Breast epithelium (tissue), 4 donors: ENCODE results near the gene ZNF565. TPM values are rescaled to one million over a fixed set of nuclear protein-coding genes. Genes with fewer than 3 reads are reported as not detected.

ENCODE experiments used
- DNase-seq, 2 donors: peaks; one replicate each; pipeline ENCODE4 v3.0.0-alpha.2; 2019; ENCODE audit warnings: low spot score in 2 of 2
- H3K27ac ChIP-seq, 2 donors: fragments of 200-600 bp; sonication (generic) in 1 of 2; one replicate each; pipeline ENCODE4 v1.5.1; 2016 to 2019; ENCODE audit warnings: mild to moderate bottlenecking in 1 of 2
- H3K27me3 ChIP-seq, 2 donors: fragments of 200-600 bp; sonication (generic) in 1 of 2; one replicate each; pipeline versions ENCODE4 v1.5.1 to v1.6.0; 2017 to 2019; ENCODE audit warnings: control low read depth in 1 of 2, mild to moderate bottlenecking in 1 of 2
- H3K36me3 ChIP-seq: fragments of 200-600 bp; one replicate; pipeline ENCODE4 v1.5.1; 2019
- H3K4me1 ChIP-seq, 2 donors: fragments of 200-600 bp; sonication (generic); one replicate each; pipeline ENCODE4 v1.5.1; 2016 to 2019; ENCODE audit warnings: control low read depth in 1 of 2
- H3K4me3 ChIP-seq, 3 donors: fragments of 200-600 bp; sonication (generic); 1 replicate in 2 of 3; 2 replicates in 1 of 3; pipeline ENCODE4 v1.5.1; 2016 to 2019; ENCODE audit warnings: mild to moderate bottlenecking in 3 of 3, moderate library complexity in 2 of 3
- H3K9me3 ChIP-seq, 2 donors: fragments of 200-600 bp; sonication (generic) in 1 of 2; one replicate each; pipeline ENCODE4 v1.5.1; 2016 to 2019; ENCODE audit warnings: control low read depth in 1 of 2
- POLR2A ChIP-seq: fragments of 450-650 bp; IDR thresholded peaks from one replicate; pipeline ENCODE4 v1.6.1; 2016; ENCODE audit warnings: antibody characterized with exemption, mild to moderate bottlenecking, moderate library complexity
- POLR2AphosphoS5 ChIP-seq, 3 donors: sonication (generic); formaldehyde crosslinking; IDR thresholded peaks; one replicate each; pipeline ENCODE4 v1.6.1; 2017; ENCODE audit warnings: antibody characterized with exemption in 3 of 3
- intact Hi-C: fragments of 100-400 bp; cut with DNase I; formaldehyde crosslinking; loops from one replicate; pipeline ENCODE4 v1.15.1; 2023; ENCODE audit warnings: low total_unique reads
- total RNA-seq, 3 donors: library from RNA; depleted of rRNA; stranded (reverse); fragments of >200 nt; gene quantifications; one replicate each; pipeline ENCODE4 v1.1.0, GENCODE V29; 2016
- TF ChIP-seq, protein P1 (sequence below), 3 donors: fragments of 450-650 bp; IDR thresholded peaks; one replicate each; pipeline ENCODE4 v1.5.1; 2016 to 2017; ENCODE audit warnings: antibody characterized with exemption in 3 of 3, mild to moderate bottlenecking in 3 of 3, moderate library complexity in 3 of 3

ZNF565 gene
- total RNA-seq, 3 donors from 2014 or later, result 4.3 to 7.8 (median 7.2) TPM

DNA sequence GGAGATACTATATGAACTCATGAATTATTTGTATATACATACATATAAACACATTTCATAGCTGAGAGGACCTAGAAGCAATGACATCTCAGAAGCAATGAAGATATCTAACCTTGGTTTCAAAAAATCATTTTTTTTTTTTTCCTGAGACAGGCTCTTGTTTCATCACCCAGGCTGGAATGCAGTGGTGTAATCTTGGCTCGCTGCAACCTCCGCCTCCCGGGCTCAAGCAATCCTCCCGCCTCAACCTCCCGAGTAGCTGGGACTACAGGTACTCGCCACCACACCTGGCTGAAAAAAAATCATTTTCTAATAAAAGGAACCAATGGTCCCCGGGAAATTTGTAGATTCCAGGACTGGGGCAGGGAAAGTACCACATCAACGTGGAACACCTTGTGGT is 4.0 kb downstream of the ZNF565 start:
- H3K9me3 ChIP-seq, result no peaks in the 10 kb centered on the region
- H3K36me3 ChIP-seq, result no peaks in the 10 kb centered on the region
- H3K27me3 ChIP-seq, result no peaks in the 10 kb centered on the region
- DNase-seq, result no peak
- H3K4me3 ChIP-seq, result no peak overlapping the region
- H3K4me1 ChIP-seq, result no peaks in the 10 kb centered on the region
- no peak overlapping the region for H3K27ac ChIP-seq
- intact Hi-C loops, result no loop called here
- no peak for TF ChIP-seq POLR2A
- TF ChIP-seq POLR2AphosphoS5 (IDR thresholded peaks at IDR 0.05), result no peak
- TF ChIP-seq, protein P1, sequence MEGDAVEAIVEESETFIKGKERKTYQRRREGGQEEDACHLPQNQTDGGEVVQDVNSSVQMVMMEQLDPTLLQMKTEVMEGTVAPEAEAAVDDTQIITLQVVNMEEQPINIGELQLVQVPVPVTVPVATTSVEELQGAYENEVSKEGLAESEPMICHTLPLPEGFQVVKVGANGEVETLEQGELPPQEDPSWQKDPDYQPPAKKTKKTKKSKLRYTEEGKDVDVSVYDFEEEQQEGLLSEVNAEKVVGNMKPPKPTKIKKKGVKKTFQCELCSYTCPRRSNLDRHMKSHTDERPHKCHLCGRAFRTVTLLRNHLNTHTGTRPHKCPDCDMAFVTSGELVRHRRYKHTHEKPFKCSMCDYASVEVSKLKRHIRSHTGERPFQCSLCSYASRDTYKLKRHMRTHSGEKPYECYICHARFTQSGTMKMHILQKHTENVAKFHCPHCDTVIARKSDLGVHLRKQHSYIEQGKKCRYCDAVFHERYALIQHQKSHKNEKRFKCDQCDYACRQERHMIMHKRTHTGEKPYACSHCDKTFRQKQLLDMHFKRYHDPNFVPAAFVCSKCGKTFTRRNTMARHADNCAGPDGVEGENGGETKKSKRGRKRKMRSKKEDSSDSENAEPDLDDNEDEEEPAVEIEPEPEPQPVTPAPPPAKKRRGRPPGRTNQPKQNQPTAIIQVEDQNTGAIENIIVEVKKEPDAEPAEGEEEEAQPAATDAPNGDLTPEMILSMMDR (IDR thresholded peaks at IDR 0.05), result no peak

DNA sequence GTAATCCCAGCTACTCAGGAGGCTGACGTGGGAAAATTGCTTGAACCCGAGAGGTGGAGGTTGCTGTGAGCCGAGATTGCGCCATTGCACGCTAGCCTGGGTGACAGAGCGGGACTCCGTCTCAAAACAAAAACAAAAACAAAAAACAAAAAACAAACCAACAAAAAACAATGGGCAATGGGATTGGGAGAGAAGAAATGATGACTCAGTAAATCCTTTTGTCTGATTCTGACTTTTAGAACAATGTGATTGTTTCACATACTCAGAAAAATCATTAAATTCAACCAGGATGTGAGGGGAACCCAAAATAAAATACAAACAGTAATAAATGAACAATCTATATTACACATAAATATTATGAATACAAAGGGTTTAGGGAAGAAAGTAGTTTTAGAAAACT is 5.1 kb downstream of the ZNF565 start:
- no peaks in the 10 kb centered on the region for H3K4me1 ChIP-seq
- H3K9me3 ChIP-seq, result no peaks in the 10 kb centered on the region
- TF ChIP-seq POLR2AphosphoS5 (IDR thresholded peaks at IDR 0.05) (no peak), POLR2A (no peak)
- TF ChIP-seq, protein P1 (IDR thresholded peaks at IDR 0.05), result no peak
- intact Hi-C loops, result no loop called here
- H3K27ac ChIP-seq, result no peak overlapping the region
- no peaks in the 10 kb centered on the region for H3K36me3 ChIP-seq
- no peak overlapping the region for H3K4me3 ChIP-seq
- DNase-seq, result no peak
- H3K27me3 ChIP-seq, result no peaks in the 10 kb centered on the region

DNA sequence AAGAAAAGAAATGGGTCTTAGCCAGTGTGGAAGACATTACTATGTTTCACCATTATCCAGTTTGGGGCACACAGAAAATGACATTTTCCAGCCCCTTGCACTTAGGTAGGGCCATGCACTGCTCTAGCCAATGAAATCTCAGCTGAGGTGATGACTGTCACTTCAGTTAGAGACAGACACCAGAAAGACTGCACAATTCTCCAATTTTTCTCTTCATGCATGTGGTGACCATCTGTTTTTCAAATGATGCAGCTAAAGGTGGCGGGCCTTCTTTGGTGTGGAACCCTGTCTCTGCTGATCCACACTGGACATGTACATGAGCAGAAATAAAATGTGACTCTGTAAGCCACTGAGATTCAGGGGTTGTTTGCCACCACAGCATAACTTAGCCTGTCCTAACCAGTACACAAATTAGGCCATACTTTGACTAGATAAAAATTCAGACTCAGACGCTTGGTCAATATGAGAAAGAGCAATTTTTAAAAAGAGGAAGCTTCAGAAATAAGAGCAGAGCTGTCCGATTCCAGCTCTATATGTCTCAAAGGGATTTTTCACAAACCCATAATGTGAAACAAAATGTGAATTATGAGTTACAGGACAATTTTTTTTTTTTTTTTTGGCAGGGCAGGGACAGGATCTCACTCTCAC is 6.7 kb downstream of the ZNF565 start:
- Histone ChIP-seq H3K4me1 (no peaks in the 10 kb centered on the region), H3K9me3 (no peaks in the 10 kb centered on the region), H3K36me3 (no peaks in the 10 kb centered on the region), H3K4me3 (no peak overlapping the region), H3K27me3 (no peaks in the 10 kb centered on the region), H3K27ac (no peak overlapping the region)
- intact Hi-C loops, result no loop called here
- TF ChIP-seq POLR2A, result no peak
- no peak for TF ChIP-seq POLR2AphosphoS5 (IDR thresholded peaks at IDR 0.05)
- DNase-seq, result no peak

DNA sequence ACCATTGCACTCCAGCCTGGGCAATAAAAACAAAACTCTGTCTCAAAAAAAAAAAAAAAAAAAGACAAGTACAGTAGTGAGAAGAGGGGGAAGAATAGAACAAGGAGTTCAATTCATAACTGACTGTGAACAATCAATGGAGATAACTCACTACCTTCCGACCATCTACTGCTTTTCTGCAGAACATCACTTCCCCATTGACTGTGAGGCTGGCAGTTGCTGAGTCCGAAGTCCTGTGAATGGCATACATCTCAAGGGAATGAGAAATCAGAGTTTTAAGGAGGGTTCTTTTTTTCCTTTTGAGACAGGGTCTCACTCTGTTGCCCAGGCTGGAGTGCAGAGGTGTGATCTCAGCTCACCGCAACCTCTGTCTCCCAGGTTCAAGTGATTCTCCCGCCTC is 11.2 kb downstream of the ZNF565 start:
- TF ChIP-seq POLR2AphosphoS5 (IDR thresholded peaks at IDR 0.05) (no peak), POLR2A (no peak)
- TF ChIP-seq, protein P1 (IDR thresholded peaks at IDR 0.05), result no peak
- DNase-seq, result no peak
- H3K36me3 ChIP-seq, result no peaks in the 10 kb centered on the region

DNA sequence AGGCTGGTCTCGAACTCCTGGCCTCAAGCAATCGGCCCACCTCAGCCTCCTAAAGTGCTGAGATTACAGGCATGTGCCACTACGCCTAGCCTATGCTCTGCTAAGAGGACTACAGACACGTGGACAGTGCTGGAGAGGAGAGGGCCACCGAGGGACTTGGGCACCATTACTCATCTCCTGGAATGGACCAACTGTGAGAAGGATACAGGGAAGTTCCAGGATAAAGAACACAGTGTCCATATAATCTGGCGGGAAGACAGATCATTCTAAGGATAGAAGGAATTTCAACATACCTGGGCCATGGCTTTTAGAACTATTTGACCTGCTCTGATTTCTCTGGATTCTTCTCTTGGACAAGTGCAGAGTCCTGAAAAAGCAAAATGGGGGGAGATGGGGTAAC is 12.8 kb downstream of the ZNF565 start:
- no peak for DNase-seq
- intact Hi-C loops, result no loop called here
- H3K9me3 ChIP-seq, result no peaks in the 10 kb centered on the region
- H3K27ac ChIP-seq, result no peak overlapping the region
- H3K4me1 ChIP-seq, result no peaks in the 10 kb centered on the region
- no peaks in the 10 kb centered on the region for H3K36me3 ChIP-seq
- no peaks in the 10 kb centered on the region for H3K27me3 ChIP-seq
- no peak overlapping the region for H3K4me3 ChIP-seq
- no peak for TF ChIP-seq POLR2AphosphoS5 (IDR thresholded peaks at IDR 0.05)
- TF ChIP-seq POLR2A, result no peak
- TF ChIP-seq, protein P1 (IDR thresholded peaks at IDR 0.05), result no peak

More for the DNA sequence above, 11.2 kb downstream of the ZNF565 start:
- no peak overlapping the region for H3K27ac ChIP-seq
- H3K4me3 ChIP-seq, result no peak overlapping the region
- no peaks in the 10 kb centered on the region for H3K4me1 ChIP-seq
- H3K9me3 ChIP-seq, result no peaks in the 10 kb centered on the region
- intact Hi-C loops, result no loop called here
- no peaks in the 10 kb centered on the region for H3K27me3 ChIP-seq

DNA sequence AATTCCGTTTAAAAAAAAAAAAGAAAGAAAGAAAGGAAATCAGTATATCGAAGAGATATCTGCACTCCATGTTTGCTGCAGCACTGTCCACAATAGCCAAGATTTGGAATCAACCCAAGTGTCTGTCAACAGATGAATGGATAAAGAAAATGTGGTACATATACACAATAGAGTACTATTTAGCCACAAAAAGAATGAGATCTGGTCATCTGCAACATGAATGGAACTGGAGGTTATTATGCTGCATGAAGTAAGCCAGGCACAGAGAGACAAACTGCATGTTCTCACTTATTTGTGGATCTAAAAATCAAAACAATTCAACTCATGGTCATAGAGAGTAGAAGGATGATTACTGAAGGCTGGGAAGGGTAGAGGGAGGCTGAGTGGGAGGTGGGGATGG is 16.3 kb downstream of the ZNF565 start:
- Histone ChIP-seq H3K4me3 (no peak overlapping the region), H3K27ac (no peak overlapping the region), H3K36me3 (no peaks in the 10 kb centered on the region), H3K4me1 (no peaks in the 10 kb centered on the region), H3K9me3 (no peaks in the 10 kb centered on the region), H3K27me3 (no peaks in the 10 kb centered on the region)
- intact Hi-C loops, result no loop called here
- TF ChIP-seq, protein P1 (IDR thresholded peaks at IDR 0.05), result no peak
- TF ChIP-seq POLR2AphosphoS5 (IDR thresholded peaks at IDR 0.05) (no peak), POLR2A (no peak)
- no peak for DNase-seq
